LNCAP (cell line): Measurements from ENCODE around the gene DCBLD1.

Source experiments
- CTCF ChIP-seq: fragments of 450-650 bp; IDR thresholded peaks from 2 replicates; pipeline ENCODE4 v1.5.1; 2017; ENCODE audit warnings: mild to moderate bottlenecking

The DCBLD1 gene

GRCh38 chr6:117525607-117526006 is 43.1 kb downstream of the DCBLD1 start:
- no peak for TF ChIP-seq CTCF

DNA sequence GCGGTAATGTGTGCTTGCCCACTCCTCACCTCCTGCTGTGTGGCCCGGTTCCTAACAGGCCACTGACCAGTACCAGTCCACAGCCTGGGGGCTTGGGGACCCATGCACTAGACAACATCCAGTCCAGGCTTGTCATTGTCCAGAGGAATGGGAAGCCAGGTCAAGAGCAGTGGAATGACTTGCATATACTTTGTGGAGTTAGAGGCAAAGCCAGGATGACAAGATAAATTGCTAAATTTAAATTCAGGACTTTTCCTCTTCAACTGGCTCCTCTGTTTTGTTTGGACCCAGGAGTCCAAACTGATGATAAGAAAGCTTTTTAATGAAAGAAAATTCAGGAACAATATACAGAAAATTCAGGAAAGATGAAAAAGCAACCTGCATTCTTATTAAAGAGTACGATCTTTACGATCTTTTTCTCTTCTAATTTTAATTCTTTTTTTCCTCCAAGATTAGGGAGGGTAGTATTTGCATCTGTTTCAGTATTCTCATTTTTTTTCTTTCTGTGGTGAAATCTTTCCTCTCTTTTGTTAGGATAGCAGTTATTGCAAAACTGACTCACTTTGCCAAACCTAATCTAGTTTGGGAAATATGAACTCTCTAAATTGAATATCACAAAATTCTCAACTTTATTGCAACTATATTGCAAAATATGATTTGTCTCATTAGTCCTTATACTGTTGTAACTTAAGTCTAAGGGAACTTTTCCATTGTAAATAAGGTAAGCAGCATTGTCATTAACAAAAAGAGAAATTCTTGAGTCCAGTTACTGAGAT is 48.2 kb downstream of the DCBLD1 start:
- no peak for TF ChIP-seq CTCF

GRCh38 chr6:117531346-117531745 is 48.9 kb downstream of the DCBLD1 start:
- no peak for TF ChIP-seq CTCF

GRCh38 chr6:117531809-117532725 is 49.6 kb downstream of the DCBLD1 start:
- TF ChIP-seq CTCF, result no peak

GRCh38 chr6:117533775-117534174 is 51.3 kb downstream of the DCBLD1 start:
- no peak for TF ChIP-seq CTCF

GRCh38 chr6:117534974-117535373 is 52.5 kb downstream of the DCBLD1 start:
- no peak for TF ChIP-seq CTCF

GRCh38 chr6:117536317-117536716 is 53.8 kb downstream of the DCBLD1 start:
- no peak for TF ChIP-seq CTCF
